Stimulated activated CD4-positive, alpha-beta T cell treated with anti-CD3 and anti-CD28 coated beads, Interleukin-2, amount 100 ng/mL, for 4 hours (primary cell): Measurements from ENCODE around the gene SOWAHD.
"Not testable (repeated sequence)": the region's sequence is repeated elsewhere in the genome, so short reads cannot be mapped to it uniquely, and the experiment has no call there.

Experiments used
- DNase-seq: peaks from one replicate; pipeline ENCODE4 v3.0.0-alpha.2; 2020; ENCODE audit warnings: low read depth

The SOWAHD gene, protein sequence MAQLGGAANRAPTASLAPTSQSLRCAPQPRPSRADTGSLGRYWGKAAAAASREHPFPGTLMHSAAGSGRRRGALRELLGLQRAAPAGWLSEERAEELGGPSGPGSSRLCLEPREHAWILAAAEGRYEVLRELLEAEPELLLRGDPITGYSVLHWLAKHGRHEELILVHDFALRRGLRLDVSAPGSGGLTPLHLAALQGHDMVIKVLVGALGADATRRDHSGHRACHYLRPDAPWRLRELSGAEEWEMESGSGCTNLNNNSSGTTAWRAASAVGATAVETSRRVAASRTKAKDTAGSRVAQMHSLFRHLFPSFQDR

DNA sequence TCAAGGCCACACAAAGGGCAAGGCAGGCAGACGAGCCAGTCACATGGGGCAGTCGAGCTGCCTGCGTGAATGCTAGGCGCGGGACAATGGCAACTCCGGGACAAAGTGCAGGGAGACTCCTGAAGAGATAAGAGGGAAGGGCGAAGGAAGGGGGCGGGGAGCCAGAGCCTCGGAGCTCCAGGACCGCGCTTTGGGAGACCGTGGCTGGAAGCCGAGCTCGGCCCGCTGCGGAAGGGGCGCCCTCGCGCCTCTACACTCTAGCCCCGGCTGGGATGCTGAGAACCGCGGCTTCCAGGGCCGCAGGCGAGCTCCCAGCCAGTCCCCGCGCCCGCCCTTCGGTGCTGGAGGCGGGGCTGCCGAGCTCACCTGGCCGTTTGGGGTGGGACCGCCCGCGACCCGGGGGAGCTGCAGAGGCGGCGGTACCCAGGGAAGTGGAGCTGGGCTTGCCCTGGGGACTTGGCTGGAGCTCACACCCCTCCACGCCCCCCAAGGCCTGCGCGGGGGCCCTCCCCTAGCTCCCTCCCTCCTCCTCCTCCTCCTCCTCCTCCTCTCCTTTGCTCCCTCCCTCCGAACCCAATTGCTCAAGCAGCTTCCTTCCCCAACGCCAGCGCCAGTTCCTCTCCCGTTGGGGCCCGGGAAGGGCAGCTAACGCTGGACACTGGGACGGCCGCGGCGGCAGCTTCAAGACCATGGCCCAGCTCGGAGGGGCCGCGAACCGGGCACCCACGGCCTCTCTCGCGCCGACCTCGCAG is at the start of gene SOWAHD:
SOWAHD (plus strand) TSS at position 610 of the 752 bp plus-strand sequence; CDS start at position 690, 80 bp downstream.
- no peak for DNase-seq

GRCh38 chrX:119708936-119709335 is 49.5 kb upstream of the SOWAHD start:
- DNase-seq = no peak

- DNase-seq = no peak
These were observed 48.8 kb upstream of the SOWAHD start for GRCh38 chrX:119709630-119710029.

- no peak for DNase-seq
These were observed 36.9 kb upstream of the SOWAHD start for GRCh38 chrX:119721487-119721886.

GRCh38 chrX:119721926-119722325 is 36.5 kb upstream of the SOWAHD start:
- DNase-seq = no peak

GRCh38 chrX:119726900-119727555 is 31.4 kb upstream of the SOWAHD start:
- no peak for DNase-seq

DNA sequence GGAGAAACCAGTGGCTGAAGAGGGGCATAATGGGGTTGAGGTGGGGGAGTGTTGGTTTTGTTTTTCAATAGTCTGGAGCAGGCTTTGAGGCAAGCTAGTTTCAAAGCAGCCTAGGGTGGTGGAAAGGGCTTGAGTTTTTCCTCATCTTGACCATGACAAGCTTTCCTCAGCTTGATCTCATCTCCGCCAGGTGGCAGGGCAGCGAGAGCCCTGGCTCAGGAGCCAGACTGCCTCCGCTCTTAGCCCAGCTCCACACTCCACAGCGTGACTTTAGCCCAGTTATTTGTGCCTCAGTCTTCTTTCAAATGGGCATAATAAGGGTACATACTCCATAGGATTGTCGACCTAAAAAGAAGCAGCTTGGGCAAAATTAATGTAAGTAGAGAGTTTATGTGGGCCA is 29.9 kb upstream of the SOWAHD start:
- DNase-seq = no peak

DNA sequence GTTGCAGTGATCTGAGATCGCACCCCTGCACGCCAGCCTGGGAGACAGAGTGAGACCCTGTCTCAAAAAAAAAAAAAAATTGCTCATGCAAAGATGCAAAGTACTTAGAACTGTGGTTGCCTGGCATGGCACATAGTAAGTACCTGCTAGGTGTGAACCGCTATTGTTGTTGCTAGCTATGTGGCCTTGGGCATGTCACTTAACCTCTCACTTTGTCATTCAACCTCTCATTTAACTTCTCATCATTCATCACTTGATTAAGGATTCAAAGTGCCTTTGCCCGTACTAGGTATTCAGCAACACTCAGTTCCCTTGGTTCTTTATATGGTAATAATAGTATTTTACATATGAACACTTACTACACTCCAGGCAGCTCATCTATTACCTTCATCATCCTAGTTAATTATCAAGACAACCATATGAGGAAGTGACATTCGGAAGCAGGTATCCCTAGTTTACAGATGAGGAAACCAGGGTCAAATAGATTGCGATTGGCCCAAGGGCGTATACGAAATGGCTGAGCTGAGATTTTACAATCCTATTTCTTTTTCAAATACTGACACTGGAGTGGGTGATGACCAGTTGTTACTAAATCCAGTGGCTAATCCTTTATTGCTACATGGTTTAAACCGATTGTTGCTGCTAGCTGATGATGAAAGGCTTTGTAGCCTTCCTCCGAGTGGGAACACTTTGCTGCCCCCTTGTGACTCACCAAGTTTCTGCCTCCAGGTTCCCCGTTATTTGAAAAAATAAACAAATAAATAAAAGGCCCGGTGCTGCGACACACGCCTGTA is 28.8 kb upstream of the SOWAHD start:
- DNase-seq = peak; percentile 47

GRCh38 chrX:119734897-119735339 is 23.5 kb upstream of the SOWAHD start:
- DNase-seq = no peak

DNA sequence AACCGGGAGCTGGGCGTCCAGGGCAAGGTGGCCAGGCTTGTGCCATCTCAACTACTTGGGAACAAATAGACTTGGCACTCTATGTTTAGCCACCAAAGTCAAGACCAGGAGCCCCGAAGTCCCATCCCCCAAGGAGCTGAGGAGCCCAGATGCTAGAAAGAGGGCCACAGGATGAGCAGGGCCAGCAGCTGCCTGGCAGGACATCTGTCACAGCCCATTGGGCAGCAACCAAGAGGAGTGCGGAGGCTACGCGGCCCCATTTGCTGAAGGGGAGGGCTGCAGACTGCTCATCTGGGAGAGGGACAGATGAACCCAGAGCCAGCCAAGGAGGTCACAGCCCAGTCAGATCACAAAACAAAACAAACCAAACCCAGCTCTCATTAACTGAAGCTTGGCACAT is 22.9 kb upstream of the SOWAHD start:
- DNase-seq = no peak

DNA sequence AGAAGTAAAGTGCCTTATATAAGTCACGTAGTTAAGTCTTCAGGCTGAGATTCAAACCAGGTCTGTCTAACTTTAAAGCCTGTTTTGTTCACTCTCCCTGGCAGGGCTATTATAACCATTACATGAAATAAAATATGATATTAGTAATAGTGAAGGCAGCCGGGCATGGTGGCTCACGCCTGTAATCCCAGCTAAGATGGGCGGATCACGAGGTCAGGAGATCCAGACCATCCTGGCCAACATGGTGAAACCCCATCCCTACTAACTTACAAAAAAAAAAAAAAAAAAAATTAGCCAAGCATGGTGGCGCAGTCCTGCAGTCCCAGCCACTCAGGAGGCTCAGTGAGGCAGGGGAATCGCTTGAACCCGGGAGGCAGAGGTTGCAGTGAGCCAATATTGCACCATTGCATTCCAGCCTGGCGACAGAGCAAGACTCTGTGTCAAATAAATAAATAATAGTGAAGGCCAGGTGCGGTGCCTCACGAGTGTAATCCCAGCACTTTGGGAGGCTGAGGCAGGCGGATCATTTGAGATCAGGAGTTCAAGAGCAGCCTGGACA is 22.1 kb upstream of the SOWAHD start:
- no peak for DNase-seq

- DNase-seq = no peak
These were observed 19.6 kb upstream of the SOWAHD start for GRCh38 chrX:119738742-119739141.

- no peak for DNase-seq
These were observed 13.0 kb upstream of the SOWAHD start for GRCh38 chrX:119745283-119745848.

GRCh38 chrX:119750131-119750530 is 8.3 kb upstream of the SOWAHD start:
- not testable (repeated sequence) for DNase-seq

GRCh38 chrX:119750751-119751150 is 7.6 kb upstream of the SOWAHD start:
- not testable (repeated sequence) for DNase-seq

GRCh38 chrX:119753001-119753400 is 5.4 kb upstream of the SOWAHD start:
- no peak for DNase-seq

GRCh38 chrX:119753639-119754257 is 4.6 kb upstream of the SOWAHD start:
- DNase-seq = peak; percentile 31

- DNase-seq = no peak
These were observed 2.3 kb upstream of the SOWAHD start for GRCh38 chrX:119755981-119756533.

DNA sequence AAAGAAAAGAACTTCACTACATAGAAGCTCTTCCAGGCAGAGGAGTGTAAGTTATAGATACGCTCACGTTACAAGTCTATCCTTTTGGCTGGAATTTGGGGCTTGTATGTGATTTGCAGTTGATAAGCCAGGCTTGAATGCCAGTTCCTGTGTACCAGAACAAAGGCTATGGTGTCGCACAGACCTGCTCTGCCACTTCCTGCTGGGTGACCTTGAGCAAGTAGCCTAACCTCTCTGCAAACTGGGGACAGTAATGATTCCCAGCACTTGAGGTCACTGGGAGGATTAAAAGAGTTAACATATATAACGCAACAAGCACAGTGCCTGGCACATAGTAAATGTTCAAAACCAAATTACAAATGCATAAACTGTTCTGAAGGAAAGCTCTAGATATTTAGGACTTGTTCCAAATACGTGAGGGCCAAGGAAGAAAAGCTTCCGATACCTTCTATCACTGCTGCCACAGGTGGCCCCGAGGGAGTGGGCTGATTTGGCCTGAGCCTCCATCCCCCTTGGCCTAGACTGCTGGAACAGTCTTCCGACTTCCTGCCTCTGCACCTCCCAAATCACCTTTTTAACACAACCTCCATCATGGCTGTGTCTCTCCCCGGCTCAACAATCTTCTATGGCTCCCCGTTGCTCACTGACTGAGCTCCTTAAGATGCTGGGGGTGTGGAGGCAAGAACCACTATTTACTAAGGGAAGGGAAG is 1.3 kb upstream of the SOWAHD start:
- DNase-seq = no peak

DNA sequence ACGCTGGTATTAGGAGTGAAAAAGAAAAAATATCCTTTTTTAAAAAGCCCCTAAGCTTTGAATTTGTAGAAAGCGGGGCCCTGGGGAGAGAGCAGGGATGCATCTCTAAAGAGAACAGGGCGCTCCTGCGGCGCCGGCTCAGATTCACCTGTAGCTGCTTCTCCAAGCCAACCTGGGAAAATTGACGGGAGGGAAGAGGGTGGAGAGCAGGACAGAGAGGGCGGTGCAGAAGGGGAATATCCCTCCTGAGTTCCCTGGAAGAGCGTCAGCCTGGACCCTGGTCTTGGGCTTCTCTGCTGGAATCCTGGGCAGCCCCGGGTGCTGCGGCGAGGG is 776 bp upstream of the SOWAHD start:
- DNase-seq = no peak
